ENCODE data around the gene ZEB2.

ZEB2 gene

DNA sequence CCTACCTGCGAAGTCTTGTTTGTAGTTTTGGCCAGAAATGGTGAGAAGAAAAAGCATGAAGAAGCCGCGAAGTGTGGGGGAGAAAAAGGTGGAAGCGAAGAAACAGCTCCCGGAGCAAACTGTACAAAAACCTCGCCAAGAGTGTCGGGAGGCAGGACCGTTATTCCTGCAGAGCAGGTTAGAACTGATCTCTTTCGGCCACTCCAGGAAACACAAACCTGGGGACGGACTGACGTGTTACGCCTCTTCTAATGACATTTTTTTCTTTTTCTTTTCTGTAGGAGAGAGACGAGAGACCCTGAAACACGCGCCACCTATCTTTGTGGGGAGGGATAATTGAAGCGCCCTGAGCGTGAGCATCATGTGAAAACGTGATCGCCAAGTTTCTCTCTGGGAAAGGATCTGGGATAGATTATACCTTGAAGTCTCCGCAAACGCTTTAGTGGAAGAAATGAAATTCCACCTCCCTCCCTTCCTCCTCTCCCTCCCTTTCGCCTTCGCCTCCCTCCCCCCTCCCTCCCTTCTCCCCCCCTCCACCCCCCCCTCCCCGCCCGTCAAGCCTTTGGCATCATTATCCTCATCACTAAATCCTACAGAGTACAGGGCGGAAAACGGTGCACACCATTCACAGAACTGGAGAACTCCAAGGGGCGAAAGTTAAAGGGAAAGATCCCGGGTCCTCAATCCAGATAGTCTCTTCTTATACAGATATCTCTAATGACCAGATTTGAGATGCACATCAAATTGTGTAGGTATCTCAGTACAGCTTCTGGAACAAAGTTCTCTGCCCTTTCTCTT, at the start of gene ZEB2:
ZEB2 (minus strand) TSS at position 186 of the 798 bp plus-strand sequence. CDS start 2,769 bp downstream, outside the sequence.
- in situ Hi-C loops (cut with MboI; ENCODE audit: low pct_unique_long_range_greater_than_20kb, low sequenced_read_pairs): no loop called here
- DNase-seq: peak; percentile 95

DNA sequence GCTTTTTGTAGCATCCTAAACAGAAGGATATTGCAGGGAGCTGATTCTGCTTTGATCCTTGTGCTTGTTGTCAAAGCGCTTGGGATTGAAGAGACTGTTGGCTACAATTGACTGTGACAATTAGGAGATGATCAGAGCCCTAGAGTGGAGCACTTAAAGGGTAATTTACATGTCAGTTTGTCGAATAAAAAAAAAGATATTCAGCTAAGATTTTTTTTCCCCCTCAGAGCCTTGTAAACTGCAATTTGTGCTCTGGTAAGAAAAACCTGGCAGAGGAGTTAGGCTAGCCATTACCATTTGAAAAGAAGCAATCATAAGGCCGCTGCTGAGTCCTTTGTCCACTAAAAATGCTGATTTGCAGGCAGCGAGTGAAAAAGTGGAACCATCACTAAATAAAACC, 47.8 kb upstream of the ZEB2 start:
- no peak for DNase-seq
- in situ Hi-C loops (cut with MboI; ENCODE audit: low pct_unique_long_range_greater_than_20kb, low sequenced_read_pairs): no loop called here

DNA sequence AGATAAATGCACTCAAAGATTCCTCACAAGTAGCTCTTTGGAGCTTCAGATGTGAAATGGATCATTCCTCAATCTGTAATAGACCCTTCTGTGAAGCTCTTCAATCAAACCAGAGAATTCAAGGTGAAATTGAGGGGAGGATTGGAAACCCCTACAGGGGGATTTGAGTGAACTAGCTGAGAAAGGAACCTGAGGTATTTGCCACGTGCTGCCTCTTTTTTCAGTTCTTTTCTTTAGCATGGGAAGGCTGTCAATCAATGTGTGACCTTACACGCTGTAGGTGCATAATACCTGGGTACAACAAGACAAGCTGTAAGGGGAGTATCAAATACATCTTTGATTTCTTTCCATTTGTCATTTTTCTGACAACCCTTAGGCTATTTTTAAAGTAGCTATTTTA, 46.5 kb upstream of the ZEB2 start:
- no peak for DNase-seq
- in situ Hi-C loops (cut with MboI; ENCODE audit: low pct_unique_long_range_greater_than_20kb, low sequenced_read_pairs): no loop called here

DNA sequence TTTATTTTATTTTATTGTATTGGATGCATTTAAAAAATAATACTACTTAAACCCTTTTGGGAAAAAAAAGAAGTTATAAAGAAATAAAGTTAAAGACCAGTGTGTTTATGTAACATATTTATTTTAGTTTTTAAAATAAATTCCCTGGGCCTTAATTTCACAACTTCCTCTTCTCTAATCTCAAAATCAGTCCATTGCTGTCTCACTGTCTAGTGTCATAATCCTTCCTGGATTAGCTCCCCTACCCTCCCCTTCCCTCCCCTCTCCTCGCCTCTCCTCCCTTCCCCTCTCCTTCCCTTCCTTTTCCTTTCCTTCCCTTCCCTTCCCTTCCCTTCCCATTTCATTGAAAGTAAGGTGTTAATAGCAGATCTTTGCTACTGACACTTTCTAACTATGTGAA, 40.3 kb upstream of the ZEB2 start:
- in situ Hi-C loops (cut with MboI; ENCODE audit: low pct_unique_long_range_greater_than_20kb, low sequenced_read_pairs): no loop called here
- DNase-seq: peak; percentile 45

- in situ Hi-C loops (cut with MboI; ENCODE audit: low pct_unique_long_range_greater_than_20kb, low sequenced_read_pairs): no loop called here
- no peak for DNase-seq
These were observed 39.8 kb upstream of the ZEB2 start for GRCh38 chr2:144559681-144560080.

DNA sequence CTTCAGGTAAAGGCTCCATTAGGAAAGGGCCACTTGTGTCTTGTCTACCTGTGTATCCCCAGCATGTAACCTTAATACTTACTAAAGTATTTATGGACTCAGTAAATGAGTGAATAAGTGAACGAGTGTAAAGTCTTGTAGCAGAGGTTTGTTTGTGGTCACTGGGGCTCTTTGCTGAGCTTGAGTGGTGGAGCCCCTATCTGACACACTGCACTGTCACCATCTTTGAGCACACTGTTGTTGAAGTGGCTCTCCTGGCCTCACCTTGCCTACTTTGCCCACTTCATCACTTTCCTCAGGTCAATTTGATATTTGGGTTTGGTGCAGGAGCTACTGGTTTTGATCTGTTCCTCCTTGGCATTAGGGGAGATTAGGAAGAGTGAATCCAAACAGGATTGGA, 39.3 kb upstream of the ZEB2 start:
- in situ Hi-C loops (cut with MboI; ENCODE audit: low pct_unique_long_range_greater_than_20kb, low sequenced_read_pairs): no loop called here
- DNase-seq: no peak

GRCh38 chr2:144554492-144555210, 34.7 kb upstream of the ZEB2 start:
- DNase-seq: no peak
- in situ Hi-C loops (cut with MboI; ENCODE audit: low pct_unique_long_range_greater_than_20kb, low sequenced_read_pairs): no loop called here

- in situ Hi-C loops (cut with MboI; ENCODE audit: low pct_unique_long_range_greater_than_20kb, low sequenced_read_pairs): no loop called here
- no peak for DNase-seq
These were observed 33.5 kb upstream of the ZEB2 start for GRCh38 chr2:144553379-144553778.

GRCh38 chr2:144552821-144553220, 32.9 kb upstream of the ZEB2 start:
- no peak for DNase-seq
- in situ Hi-C loops (cut with MboI; ENCODE audit: low pct_unique_long_range_greater_than_20kb, low sequenced_read_pairs): no loop called here

- in situ Hi-C loops (cut with MboI; ENCODE audit: low pct_unique_long_range_greater_than_20kb, low sequenced_read_pairs): no loop called here
- no peak for DNase-seq
These were observed 31.0 kb upstream of the ZEB2 start for GRCh38 chr2:144550911-144551310.

- in situ Hi-C loops (cut with MboI; ENCODE audit: low pct_unique_long_range_greater_than_20kb, low sequenced_read_pairs): no loop called here
- no peak for DNase-seq
These were observed 30.2 kb upstream of the ZEB2 start for GRCh38 chr2:144550084-144550483.

- in situ Hi-C loops (cut with MboI; ENCODE audit: low pct_unique_long_range_greater_than_20kb, low sequenced_read_pairs): no loop called here
- DNase-seq: peak; percentile 61
These were observed 28.7 kb upstream of the ZEB2 start for GRCh38 chr2:144548532-144549191.

DNA sequence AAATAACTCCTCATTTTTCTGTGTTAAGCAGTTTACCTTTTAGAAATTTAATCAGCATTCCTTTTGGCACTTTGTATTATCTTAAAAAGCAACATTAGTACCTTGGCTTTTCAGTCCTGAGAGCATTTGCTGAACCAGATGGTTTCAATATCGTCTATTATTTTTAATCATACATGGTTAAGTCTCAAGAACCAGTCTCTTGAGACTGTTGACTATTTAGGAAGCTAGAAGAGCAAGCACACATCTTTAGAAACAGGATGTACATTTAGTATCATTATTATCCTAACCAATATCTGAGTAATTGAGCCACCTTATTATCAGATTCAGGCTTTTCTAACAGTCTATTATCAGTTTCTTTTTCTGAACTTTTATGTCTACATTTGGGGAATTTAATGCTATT, 28.2 kb upstream of the ZEB2 start:
- in situ Hi-C loops (cut with MboI; ENCODE audit: low pct_unique_long_range_greater_than_20kb, low sequenced_read_pairs): no loop called here
- no peak for DNase-seq

- no peak for DNase-seq
- in situ Hi-C loops (cut with MboI; ENCODE audit: low pct_unique_long_range_greater_than_20kb, low sequenced_read_pairs): no loop called here
These were observed 27.6 kb upstream of the ZEB2 start for GRCh38 chr2:144547494-144547893.

DNA sequence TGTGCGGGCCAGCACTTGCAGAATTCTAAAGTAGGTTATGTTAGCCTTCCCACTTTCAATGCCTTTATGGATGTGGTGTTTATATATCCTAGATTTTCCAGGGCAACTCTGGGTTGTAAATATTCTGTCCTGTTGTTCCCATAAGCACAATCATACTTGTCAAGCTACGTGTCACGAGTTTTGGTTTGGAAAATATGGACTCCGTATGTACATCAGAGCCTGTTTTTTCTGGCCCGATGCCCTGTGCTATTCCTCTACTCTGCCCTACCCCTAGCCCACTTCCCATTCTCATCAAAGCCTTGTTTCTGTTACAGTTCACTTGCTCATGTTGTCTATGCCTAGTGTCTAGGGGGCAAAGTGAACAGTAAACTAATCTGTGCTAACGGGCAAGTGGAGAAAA, 27.0 kb upstream of the ZEB2 start:
- in situ Hi-C loops (cut with MboI; ENCODE audit: low pct_unique_long_range_greater_than_20kb, low sequenced_read_pairs): no loop called here
- peak; percentile 50 for DNase-seq

DNA sequence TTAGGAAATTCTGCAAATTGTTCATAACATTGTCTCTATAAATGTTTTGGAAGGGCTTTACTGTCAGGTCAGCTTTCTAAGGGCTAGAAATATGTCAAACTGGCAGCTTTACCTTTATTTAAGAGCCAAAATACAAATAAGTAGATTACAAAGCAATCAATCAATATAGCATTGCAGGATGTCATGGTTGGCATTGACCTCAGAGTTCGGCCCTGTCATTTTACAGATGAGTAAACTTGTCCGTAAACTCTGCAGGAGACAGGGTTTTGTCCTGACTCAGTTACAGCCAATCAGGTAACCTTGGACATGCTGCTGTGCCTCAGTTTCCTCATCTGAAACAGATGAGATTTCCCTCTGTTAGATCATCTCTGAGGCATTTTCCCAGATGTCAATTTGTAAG, 25.9 kb upstream of the ZEB2 start:
- DNase-seq: no peak
- in situ Hi-C loops (cut with MboI; ENCODE audit: low pct_unique_long_range_greater_than_20kb, low sequenced_read_pairs): no loop called here

- no peak for DNase-seq
- in situ Hi-C loops (cut with MboI; ENCODE audit: low pct_unique_long_range_greater_than_20kb, low sequenced_read_pairs): no loop called here
These were observed 24.1 kb upstream of the ZEB2 start for GRCh38 chr2:144544053-144544452.

GRCh38 chr2:144541396-144541795, 21.5 kb upstream of the ZEB2 start:
- DNase-seq: no peak
- in situ Hi-C loops (cut with MboI; ENCODE audit: low pct_unique_long_range_greater_than_20kb, low sequenced_read_pairs): no loop called here

GRCh38 chr2:144539289-144539782, 19.4 kb upstream of the ZEB2 start:
- no peak for DNase-seq
- in situ Hi-C loops (cut with MboI; ENCODE audit: low pct_unique_long_range_greater_than_20kb, low sequenced_read_pairs): no loop called here

- no peak for DNase-seq
- in situ Hi-C loops (cut with MboI; ENCODE audit: low pct_unique_long_range_greater_than_20kb, low sequenced_read_pairs): no loop called here
These were observed 15.4 kb upstream of the ZEB2 start for GRCh38 chr2:144535300-144535699.

All from KBM-7 (cell line).